SK-N-SH (cell line): ENCODE data around the gene MORC2. TPM values are rescaled to one million over a fixed set of nuclear protein-coding genes. Genes with fewer than 3 reads are reported as not detected.

ENCODE experiments used
- CTCF ChIA-PET: fragments of 300-600, 350-600 bp; formaldehyde crosslinking; extraction: SDS; loops from one replicate; lab custom pipeline; 2021; lab: Yijun Ruan, JAX
- POLR2A ChIA-PET: fragments of 350-600 bp; sonication (Branson Sonifier 250); formaldehyde crosslinking; extraction: SDS; loops from one replicate; lab custom pipeline; 2020; ENCODE audit warnings: antibody characterized with exemption, inconsistent platforms; lab: Yijun Ruan, JAX
- DNase-seq: peaks from one replicate; pipeline ENCODE4 v3.0.0; 2012
- H2AFZ ChIP-seq: fragments of 200-600 bp; sonication (generic); 2 replicates; pipeline ENCODE4 v1.8.1; 2016; ENCODE audit warnings: antibody characterized with exemption, mild to moderate bottlenecking, low read depth
- H3F3A ChIP-seq: fragments of 200-600 bp; sonication (generic); replicated peaks from 2 replicates; pipeline ENCODE3; 2016; ENCODE audit warnings: antibody characterized with exemption, mild to moderate bottlenecking; ENCODE audit not compliant: insufficient read depth
- H3K27ac ChIP-seq, 2 experiments: fragments of 200-500 bp in 1 of 2; fragments of 200-600 bp in 1 of 2; sonication (Bioruptor generic) in 1 of 2; sonication (generic), shearing (Covaris generic) in 1 of 2; 2 replicates each; pipeline versions ENCODE4 v1.5.1 to v1.6.1; 2014 to 2016; ENCODE audit warnings: low read depth in 2 of 2, inconsistent platforms in 1 of 2, low read length in 1 of 2, mild to moderate bottlenecking in 1 of 2, mixed read lengths in 1 of 2
- H3K27me3 ChIP-seq: fragments of 200-600 bp; sonication (generic), shearing (Covaris generic); 2 replicates; pipeline ENCODE4 v1.6.1; 2016; ENCODE audit warnings: mixed run types; ENCODE audit not compliant: insufficient read depth
- H3K36me3 ChIP-seq, 2 experiments: fragments of 200-500 bp in 1 of 2; fragments of 200-600 bp in 1 of 2; sonication (Bioruptor generic) in 1 of 2; sonication (generic) in 1 of 2; replicated peaks in 1 of 2; 2 replicates each; pipeline versions ENCODE3 to v1.5.1; 2014 to 2016; ENCODE audit warnings: low read length in 1 of 2, mild to moderate bottlenecking in 1 of 2; ENCODE audit not compliant: insufficient read depth in 2 of 2, control insufficient read depth in 1 of 2
- H3K4me1 ChIP-seq, 2 experiments: fragments of 200-500 bp in 1 of 2; fragments of 200-600 bp in 1 of 2; sonication (Bioruptor generic) in 1 of 2; sonication (generic), shearing (Covaris generic) in 1 of 2; 2 replicates each; pipeline versions ENCODE4 v1.5.1 to v1.6.1; 2014 to 2016; ENCODE audit warnings: low read depth in 1 of 2, low read length in 1 of 2, mixed run types in 1 of 2; ENCODE audit not compliant: insufficient read depth in 2 of 2, control insufficient read depth in 1 of 2
- H3K4me2 ChIP-seq: fragments of 200-600 bp; sonication (generic), shearing (Covaris generic); 2 replicates; pipeline ENCODE4 v1.6.1; 2017; ENCODE audit warnings: mixed run types
- H3K4me3 ChIP-seq, 2 experiments: fragments of 200-500 bp in 1 of 2; fragments of 200-600 bp in 1 of 2; sonication (Bioruptor generic) in 1 of 2; sonication (generic), shearing (Covaris generic) in 1 of 2; 2 replicates each; pipeline versions ENCODE4 v1.5.1 to v1.8.1; 2014 to 2016; ENCODE audit warnings: low read depth in 2 of 2, inconsistent platforms in 1 of 2, low read length in 1 of 2, mild to moderate bottlenecking in 1 of 2, mixed read lengths in 1 of 2, moderate library complexity in 1 of 2
- H3K79me2 ChIP-seq: fragments of 200-600 bp; sonication (generic); 2 replicates; pipeline ENCODE4 v1.8.1; 2017; ENCODE audit warnings: mild to moderate bottlenecking; ENCODE audit not compliant: insufficient read depth
- H3K9ac ChIP-seq: fragments of 200-600 bp; sonication (generic); 2 replicates; pipeline ENCODE4 v1.6.1; 2017; ENCODE audit warnings: mixed run types
- H3K9me2 ChIP-seq: fragments of 200-600 bp; sonication (generic); 2 replicates; pipeline ENCODE4 v1.6.1; 2017; ENCODE audit warnings: mixed run types
- H3K9me3 ChIP-seq: fragments of 200-600 bp; sonication (generic); 2 replicates; pipeline ENCODE4 v1.6.1; 2017; ENCODE audit warnings: mixed run types, mild to moderate bottlenecking, moderate library complexity
- H4K20me1 ChIP-seq: fragments of 200-600 bp; sonication (generic); 2 replicates; pipeline ENCODE4 v1.6.1; 2017; ENCODE audit warnings: mild to moderate bottlenecking, mixed run types; ENCODE audit not compliant: insufficient read depth
- CTCF ChIP-seq: fragments of 200-600 bp; sonication (generic); IDR thresholded peaks from 2 replicates; pipeline ENCODE4 v1.6.1; 2017; ENCODE audit warnings: antibody characterized with exemption, mild to moderate bottlenecking, moderate library complexity
- ELF1 ChIP-seq: IDR thresholded peaks from 2 replicates; pipeline ENCODE4 v1.4.0; 2012
- EZH2phosphoT487 ChIP-seq: fragments of 200-600 bp; sonication (generic); IDR thresholded peaks from 2 replicates; pipeline ENCODE4 v1.6.1; 2017; ENCODE audit warnings: low read depth, mixed run types, mild to moderate bottlenecking, antibody characterized with exemption, moderate library complexity, borderline replicate concordance
- FOXJ3 ChIP-seq: sonication (generic); formaldehyde crosslinking; IDR thresholded peaks from 2 replicates; pipeline ENCODE4 v1.5.1; 2020; ENCODE audit warnings: mild to moderate bottlenecking, missing genetic modification reagents
- GABPA ChIP-seq: IDR thresholded peaks from 2 replicates; pipeline ENCODE4 v1.4.0; 2012; ENCODE audit warnings: low read depth, mild to moderate bottlenecking
- JUND ChIP-seq: IDR thresholded peaks from 2 replicates; pipeline ENCODE4 v1.4.0; 2012
- POLR2AphosphoS5 ChIP-seq: IDR thresholded peaks from 2 replicates; pipeline ENCODE4 v1.6.1; 2012; ENCODE audit warnings: low read depth, low read length
- RAD21 ChIP-seq: IDR thresholded peaks from 2 replicates; pipeline ENCODE4 v1.6.1; 2012; ENCODE audit warnings: mild to moderate bottlenecking, low read length
- RFX5 ChIP-seq: IDR thresholded peaks from 2 replicates; pipeline ENCODE4 v1.6.1; 2012; ENCODE audit warnings: mild to moderate bottlenecking, improper control_type of control experiment, low read length
- SMC3 ChIP-seq: IDR thresholded peaks from 2 replicates; pipeline ENCODE4 v1.6.1; 2012; ENCODE audit warnings: low read depth, low read length, improper control_type of control experiment
- TEAD4 ChIP-seq: IDR thresholded peaks from 2 replicates; pipeline ENCODE4 v1.4.0; 2012; ENCODE audit warnings: mild to moderate bottlenecking, borderline replicate concordance; ENCODE audit not compliant: insufficient read depth
- WGBS: methylation state at CpG from one replicate; pipeline ENCODE4 v1.1.6; 2017; ENCODE audit warnings: low lambda C conversion rate; 5-methylcytosine and 5-hydroxymethylcytosine counted together
- polyA plus RNA-seq, 3 experiments: library from polyadenylated mRNA; depleted of rRNA; stranded (reverse); fragments of >200 nt; gene quantifications; 2 replicates each; pipeline ENCODE4 v1.2.3, GENCODE V29; 2012

The MORC2 gene
- polyA plus RNA-seq, 1 of the 3 experiments (the other 2 are of a cell fraction), result 8.3 TPM

GRCh38 chr22:30948930-30949342 is 19.6 kb downstream of the MORC2 start:
- Histone ChIP-seq H3K4me2 (no peak overlapping the region), H3F3A (no peaks in the 10 kb centered on the region), H3K27me3 (no peaks in the 10 kb centered on the region), H3K79me2 (no peaks in the 10 kb centered on the region), H3K36me3 (peaks cover 24 to 85% of the 10 kb centered on the region in 2 experiments), H3K4me3 (no peak overlapping the region), H4K20me1 (no peaks in the 10 kb centered on the region), H2AFZ (no peak overlapping the region), H3K9me2 (no peaks in the 10 kb centered on the region), H3K27ac (no peak overlapping the region), H3K9ac (no peak overlapping the region), H3K4me1 (peaks cover 0 to 12% of the 10 kb centered on the region in 2 experiments; a peak in 1 of 4 replicates), H3K9me3 (no peaks in the 10 kb centered on the region)
- CTCF ChIA-PET, result interaction anchor here (0.8 to 3.1 kb wide), 5 partner anchors 134 to 185 kb away, joined by 3 to 34 read pairs (median 4); no protein-coding TSS in a partner anchor
- 86% methylated on average over 3 of the region's 3 CpGs for WGBS
- DNase-seq, result no peak
- POLR2A ChIA-PET, result no interaction called here
- TF ChIP-seq FOXJ3, result no peak
- TF ChIP-seq POLR2AphosphoS5, result no peak
- TF ChIP-seq SMC3, result no peak
- no peak for TF ChIP-seq GABPA
- no peak for TF ChIP-seq RFX5
- TF ChIP-seq JUND, result no peak
- TF ChIP-seq EZH2phosphoT487, result no peak
- no peak for TF ChIP-seq ELF1

GRCh38 chr22:30947816-30948454 is 20.6 kb downstream of the MORC2 start:
- Histone ChIP-seq H3K9me2 (no peaks in the 10 kb centered on the region), H2AFZ (no peak overlapping the region), H3K27ac (no peak overlapping the region; a peak in 1 of 4 replicates), H3K27me3 (no peaks in the 10 kb centered on the region), H3K36me3 (peaks cover 29 to 89% of the 10 kb centered on the region in 2 experiments), H3K9me3 (no peaks in the 10 kb centered on the region), H3K4me2 (no peak overlapping the region), H3F3A (no peaks in the 10 kb centered on the region), H3K4me1 (peaks cover 0 to 12% of the 10 kb centered on the region in 2 experiments; a peak in 1 of 4 replicates), H4K20me1 (no peaks in the 10 kb centered on the region), H3K9ac (no peak overlapping the region), H3K4me3 (no peak overlapping the region), H3K79me2 (no peaks in the 10 kb centered on the region)
- ChIA-PET CTCF (interaction anchor here (0.6 to 3.2 kb wide), 9 partner anchors 135 to 191 kb away, joined by 3 to 72 read pairs (median 5); partner anchors contain the start of gene SELENOM), POLR2A (interaction anchor here (1.5 kb wide), 1 partner anchor 137 kb away, joined by 7 read pairs; no protein-coding TSS in a partner anchor)
- 86% methylated on average over 2 of the region's 2 CpGs for WGBS
- peak; percentile 38 for DNase-seq
- TF ChIP-seq RAD21 (peak; percentile 73), TEAD4 (no peak), CTCF (peak; percentile 67), SMC3 (peak; percentile 70)
